GM10847 (cell line): ENCODE results near the gene HSPB8.

Experiments used
- POLR2A ChIP-seq: IDR thresholded peaks from 2 replicates; pipeline ENCODE4 v1.6.1; 2011; ENCODE audit not compliant: insufficient read length; ENCODE audit errors: extremely low read depth

HSPB8 gene

GRCh38 chr12:119211884-119212283 lies 33.2 kb downstream of the HSPB8 start:
- TF ChIP-seq POLR2A, result no peak

GRCh38 chr12:119216084-119216483 lies 37.4 kb downstream of the HSPB8 start:
- no peak for TF ChIP-seq POLR2A

GRCh38 chr12:119222222-119222951 lies 43.7 kb downstream of the HSPB8 start:
- no peak for TF ChIP-seq POLR2A

- no peak for TF ChIP-seq POLR2A
Measured at GRCh38 chr12:119225454-119225853, 46.7 kb downstream of the HSPB8 start.

- TF ChIP-seq POLR2A, result no peak
Measured at GRCh38 chr12:119227292-119227691, 48.6 kb downstream of the HSPB8 start.

GRCh38 chr12:119229205-119229604 lies 50.5 kb downstream of the HSPB8 start:
- no peak for TF ChIP-seq POLR2A

- no peak for TF ChIP-seq POLR2A
Measured at GRCh38 chr12:119229837-119230236, 51.1 kb downstream of the HSPB8 start.

- no peak for TF ChIP-seq POLR2A
Measured at GRCh38 chr12:119230807-119231206, 52.1 kb downstream of the HSPB8 start.

- TF ChIP-seq POLR2A, result no peak
Measured at GRCh38 chr12:119231774-119232173, 53.0 kb downstream of the HSPB8 start.

- TF ChIP-seq POLR2A, result no peak
Measured at GRCh38 chr12:119235197-119235751, 56.5 kb downstream of the HSPB8 start.

- no peak for TF ChIP-seq POLR2A
Measured at GRCh38 chr12:119236372-119236771, 57.6 kb downstream of the HSPB8 start.

GRCh38 chr12:119239040-119239439 lies 60.3 kb downstream of the HSPB8 start:
- no peak for TF ChIP-seq POLR2A

GRCh38 chr12:119241049-119241448 lies 62.3 kb downstream of the HSPB8 start:
- TF ChIP-seq POLR2A, result no peak

GRCh38 chr12:119241580-119242169 lies 62.9 kb downstream of the HSPB8 start:
- no peak for TF ChIP-seq POLR2A
